AG04449 (cell line): ENCODE data around the gene RAC3.
A peak's percentile ranks its signal among the peaks of the same experiment; 100 is the strongest.

Experiments
- CTCF ChIA-PET: fragments of 350-600 bp; formaldehyde crosslinking; extraction: SDS; loops from one replicate; lab custom pipeline; 2021; ENCODE audit warnings: antibody characterized with exemption; lab: Yijun Ruan, JAX
- POLR2A ChIA-PET: fragments of 400-600, 350-600 bp; formaldehyde crosslinking; extraction: SDS; loops from one replicate; lab custom pipeline; 2020; ENCODE audit warnings: antibody characterized with exemption, inconsistent platforms; lab: Yijun Ruan, JAX
- DNase-seq: peaks from one replicate; pipeline ENCODE4 v3.0.0-alpha.2; 2010; ENCODE audit warnings: low read depth, low spot score
- H3K4me3 ChIP-seq: 2 replicates; pipeline ENCODE4 v1.5.1; 2011; ENCODE audit warnings: low read depth, mild to moderate bottlenecking, control low read depth, low read length
- TF ChIP-seq, protein P1 (sequence below): IDR thresholded peaks from one replicate; pipeline ENCODE4 v1.5.1; 2011; ENCODE audit warnings: mild to moderate bottlenecking, moderate library complexity, low read length, control low read depth, inconsistent platforms; ENCODE audit not compliant: insufficient read depth; ENCODE audit errors: missing control alignments

Gene RAC3

DNA sequence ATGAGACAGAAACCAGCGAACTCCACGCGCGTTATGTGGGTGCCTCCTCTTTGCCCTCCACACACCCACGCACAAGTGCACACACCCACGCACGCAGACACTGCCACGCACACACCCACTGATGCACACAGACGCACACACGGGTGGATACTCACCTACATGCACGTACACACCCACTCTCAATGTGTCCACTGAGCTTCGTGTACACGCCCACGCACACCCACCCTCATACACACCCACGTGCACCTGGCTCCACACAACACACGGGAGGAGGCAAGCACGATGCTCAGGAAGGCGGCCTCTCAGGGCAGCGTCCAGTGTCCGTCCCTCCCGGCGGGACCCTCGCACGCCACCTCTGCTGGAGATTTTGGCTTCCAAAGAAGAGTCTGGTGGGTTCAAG is 15.9 kb downstream of the RAC3 start:
- no peak for DNase-seq
- TF ChIP-seq, protein P1, sequence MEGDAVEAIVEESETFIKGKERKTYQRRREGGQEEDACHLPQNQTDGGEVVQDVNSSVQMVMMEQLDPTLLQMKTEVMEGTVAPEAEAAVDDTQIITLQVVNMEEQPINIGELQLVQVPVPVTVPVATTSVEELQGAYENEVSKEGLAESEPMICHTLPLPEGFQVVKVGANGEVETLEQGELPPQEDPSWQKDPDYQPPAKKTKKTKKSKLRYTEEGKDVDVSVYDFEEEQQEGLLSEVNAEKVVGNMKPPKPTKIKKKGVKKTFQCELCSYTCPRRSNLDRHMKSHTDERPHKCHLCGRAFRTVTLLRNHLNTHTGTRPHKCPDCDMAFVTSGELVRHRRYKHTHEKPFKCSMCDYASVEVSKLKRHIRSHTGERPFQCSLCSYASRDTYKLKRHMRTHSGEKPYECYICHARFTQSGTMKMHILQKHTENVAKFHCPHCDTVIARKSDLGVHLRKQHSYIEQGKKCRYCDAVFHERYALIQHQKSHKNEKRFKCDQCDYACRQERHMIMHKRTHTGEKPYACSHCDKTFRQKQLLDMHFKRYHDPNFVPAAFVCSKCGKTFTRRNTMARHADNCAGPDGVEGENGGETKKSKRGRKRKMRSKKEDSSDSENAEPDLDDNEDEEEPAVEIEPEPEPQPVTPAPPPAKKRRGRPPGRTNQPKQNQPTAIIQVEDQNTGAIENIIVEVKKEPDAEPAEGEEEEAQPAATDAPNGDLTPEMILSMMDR: no peak
- H3K4me3 ChIP-seq: no peak overlapping the region
- ChIA-PET POLR2A (no interaction called here), CTCF (interaction anchor here (7.1 kb wide), 1 partner anchor 8 kb away, joined by 47 read pairs; the partner anchor contains the start of gene DCXR)

DNA sequence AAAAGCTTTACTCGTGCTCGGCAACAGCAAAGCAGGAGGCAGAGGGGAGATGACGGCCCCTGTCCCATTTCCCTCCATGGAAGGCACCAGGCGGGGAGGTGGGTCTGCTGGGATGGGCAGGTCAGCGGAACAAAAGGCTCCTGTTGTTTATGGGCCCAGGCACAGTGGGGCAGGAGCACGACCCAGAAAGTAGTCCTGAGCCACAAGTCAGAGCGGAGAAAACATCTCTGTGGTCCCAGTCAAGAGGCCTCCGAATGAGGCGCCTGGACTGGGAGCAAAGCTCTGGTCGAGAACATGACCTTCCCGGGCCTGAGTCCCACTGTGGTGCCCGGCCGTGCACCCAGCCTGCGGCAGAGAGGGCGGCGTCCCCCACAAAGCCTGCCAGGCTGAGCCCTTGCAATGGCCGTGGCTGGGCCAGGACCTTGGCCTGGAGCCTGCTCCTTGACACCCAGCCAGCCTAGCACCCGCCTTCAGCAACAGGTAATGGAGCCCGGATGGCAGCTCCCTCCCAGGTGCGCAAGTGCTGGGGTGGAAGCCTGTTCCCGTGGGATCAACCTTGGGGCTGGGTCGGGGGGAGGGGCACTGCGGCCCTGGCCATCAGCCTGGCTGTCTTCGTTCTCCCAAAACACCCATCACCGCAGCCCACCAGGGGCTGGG is 16.6 kb downstream of the RAC3 start:
- DNase-seq: no peak
- CTCF ChIA-PET: interaction anchor here (7.1 kb wide), 1 partner anchor 8 kb away, joined by 47 read pairs; the partner anchor contains the start of gene DCXR
- H3K4me3 ChIP-seq: no peak overlapping the region
- TF ChIP-seq, protein P1: no peak
- POLR2A ChIA-PET: no interaction called here

DNA sequence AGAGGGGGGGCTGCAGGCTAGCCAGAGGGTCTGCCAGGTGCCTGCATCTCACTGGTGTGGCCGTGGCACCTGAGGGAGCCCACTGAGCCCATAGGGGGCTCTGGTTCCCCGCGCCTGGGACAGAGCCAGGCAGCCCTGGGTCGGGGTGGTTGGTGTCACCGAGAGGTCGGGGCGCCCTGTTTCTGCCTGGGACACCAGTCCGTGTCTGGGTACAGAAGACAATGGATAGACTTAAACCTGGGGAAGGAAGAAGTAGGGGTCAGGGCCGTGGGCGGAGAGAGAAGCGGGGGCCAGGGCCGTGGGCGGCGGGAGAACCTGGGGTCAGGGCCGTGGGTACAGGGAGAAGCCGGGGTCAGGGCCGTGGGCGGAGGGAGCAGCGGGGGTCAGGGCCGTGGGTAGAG is 17.1 kb downstream of the RAC3 start:
- ChIA-PET POLR2A (no interaction called here), CTCF (interaction anchor here (7.1 kb wide), 1 partner anchor 9 kb away, joined by 47 read pairs; the partner anchor contains the start of gene DCXR)
- TF ChIP-seq, protein P1: no peak
- no peak overlapping the region for H3K4me3 ChIP-seq
- DNase-seq: no peak

DNA sequence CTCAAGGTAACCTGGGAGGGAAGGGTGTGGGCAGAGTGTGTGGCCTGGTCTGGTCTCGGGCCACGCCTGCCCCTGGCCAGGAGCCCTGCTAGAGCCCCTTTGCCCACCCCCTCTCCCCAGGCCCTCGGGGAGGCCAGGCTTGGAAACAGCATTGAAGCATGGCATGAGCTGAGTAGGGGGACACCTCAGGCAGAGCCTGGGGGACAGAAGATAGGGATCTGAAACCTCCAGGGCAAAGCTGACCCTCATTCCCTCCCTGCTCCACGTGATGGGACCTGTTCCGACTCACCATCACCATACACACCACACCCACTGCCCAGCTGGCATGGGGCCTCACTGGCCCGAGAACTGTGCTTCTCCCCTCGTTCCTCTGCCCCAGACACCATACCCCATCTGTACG is 17.6 kb downstream of the RAC3 start:
- ChIA-PET CTCF (interaction anchor here (2.3 to 7.1 kb wide), 2 partner anchors 9 to 19 kb away, joined by 14 to 47 read pairs; partner anchors contain the start of gene DCXR), POLR2A (interaction anchor here (1.3 kb wide), 1 partner anchor 10 kb away, joined by 4 read pairs; no protein-coding TSS in a partner anchor)
- no peak for DNase-seq
- H3K4me3 ChIP-seq: no peak overlapping the region
- TF ChIP-seq, protein P1: no peak

DNA sequence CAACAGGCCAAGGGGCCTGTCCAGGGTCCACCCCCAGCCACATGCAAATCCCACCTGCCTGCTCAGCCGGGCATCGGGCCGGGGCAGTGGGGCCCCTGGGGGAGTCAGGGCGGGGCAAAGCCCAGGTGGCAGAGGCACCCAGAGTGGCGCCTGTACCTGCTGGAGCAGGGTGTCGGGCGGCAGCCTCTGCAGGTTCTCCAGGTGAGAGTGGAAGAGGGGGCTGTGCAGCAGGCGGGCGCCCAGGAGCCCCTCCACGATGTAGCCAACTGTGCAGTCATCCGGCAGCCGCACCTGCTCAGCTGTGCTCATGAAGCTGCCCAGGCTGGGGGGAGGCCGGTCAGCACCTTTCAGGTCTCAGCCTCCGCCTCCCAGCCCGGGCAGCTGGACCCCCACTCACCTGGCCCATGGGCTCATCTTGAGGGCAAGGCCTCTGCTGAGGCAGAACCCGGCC is 18.1 kb downstream of the RAC3 start:
- TF ChIP-seq, protein P1: no peak
- no peak overlapping the region for H3K4me3 ChIP-seq
- ChIA-PET POLR2A (interaction anchor here (1.3 to 1.6 kb wide), 2 partner anchors 10 to 19 kb away, joined by 3 to 4 read pairs; no protein-coding TSS in a partner anchor), CTCF (interaction anchor here (1.0 to 7.1 kb wide), 4 partner anchors 10 to 90 kb away, joined by 3 to 47 read pairs (median 8); partner anchors contain the start of gene DCXR)
- no peak for DNase-seq

DNA sequence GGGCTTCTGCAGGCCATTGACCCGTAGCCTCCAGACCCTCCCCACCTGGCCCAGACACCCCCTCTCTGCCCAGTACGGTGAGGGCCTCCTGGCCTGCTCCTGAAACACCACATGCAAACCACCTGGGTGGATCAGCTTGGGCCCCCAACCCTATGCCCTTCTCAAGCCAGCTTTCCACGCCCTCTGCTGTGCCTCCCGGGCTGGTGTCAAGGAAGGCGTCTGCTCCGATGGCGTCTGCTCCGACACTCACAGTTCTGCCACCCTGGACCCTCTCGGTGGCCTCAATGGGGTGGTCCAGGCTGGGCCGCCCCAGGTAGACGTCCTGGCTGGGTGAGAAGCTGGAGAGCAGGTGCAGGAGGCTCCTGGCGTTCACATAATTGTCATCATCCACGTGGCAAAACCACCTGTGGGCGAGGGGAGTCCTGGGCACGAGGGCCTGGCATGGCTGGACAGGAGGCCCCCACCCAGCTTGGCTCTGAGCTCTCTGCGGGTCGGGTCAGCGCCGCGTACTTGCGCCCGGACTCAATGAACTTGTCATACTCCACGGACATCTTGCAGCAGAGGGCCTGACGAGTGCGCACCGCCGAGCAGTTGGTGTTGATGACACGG is 18.8 kb downstream of the RAC3 start:
- TF ChIP-seq, protein P1: no peak
- peak overlapping the region; percentile 82 for H3K4me3 ChIP-seq
- ChIA-PET POLR2A (interaction anchor here (1.2 to 1.8 kb wide), 5 partner anchors 9 to 48 kb away, joined by 3 to 5 read pairs (median 3); partner anchors contain the start of gene DCXR), CTCF (interaction anchor here (1.0 to 7.1 kb wide), 4 partner anchors 11 to 91 kb away, joined by 3 to 47 read pairs (median 8); partner anchors contain the start of gene DCXR)
- DNase-seq: no peak
